Measurements from ENCODE around the gene CYP2C9.
"Not testable (repeated sequence)": the region's sequence is repeated elsewhere in the genome, so short reads cannot be mapped to it uniquely, and the experiment has no call there.

The CYP2C9 gene

GRCh38 chr10:94938383-94938782 lies at the start of gene CYP2C9:
Gene CYP2C9 (plus strand): TSS chr10:94938658. CDS start chr10:94938683, 25 bp downstream.
- no peak for TF ChIP-seq CTCF (IDR thresholded peaks at IDR 0.05; ENCODE audit: insufficient read depth, low read length, missing control alignments)
- no peak for DNase-seq (ENCODE audit: low read depth, low spot score)
- H3K4me3 ChIP-seq (ENCODE audit: low read depth, low read length): no peak within 1 kb of the TSS
- ChIA-PET POLR2A (no interaction called here), CTCF (no interaction called here)

GRCh38 chr10:94889123-94889522 lies 49.3 kb upstream of the CYP2C9 start:
- no peak for TF ChIP-seq CTCF (IDR thresholded peaks at IDR 0.05; ENCODE audit: insufficient read depth, low read length, missing control alignments)
- no peak overlapping the region for H3K4me3 ChIP-seq (ENCODE audit: low read depth, low read length)
- DNase-seq (ENCODE audit: low read depth, low spot score): no peak
- POLR2A ChIA-PET: no interaction called here
- CTCF ChIA-PET: no interaction called here

- no peak for DNase-seq (ENCODE audit: low read depth, low spot score)
- TF ChIP-seq CTCF (IDR thresholded peaks at IDR 0.05; ENCODE audit: insufficient read depth, low read length, missing control alignments): no peak
- H3K4me3 ChIP-seq (ENCODE audit: low read depth, low read length): no peak overlapping the region
- ChIA-PET CTCF (no interaction called here), POLR2A (no interaction called here)
These were observed 48.0 kb upstream of the CYP2C9 start for GRCh38 chr10:94890264-94891022.

GRCh38 chr10:94898414-94898813 lies 40.0 kb upstream of the CYP2C9 start:
- POLR2A ChIA-PET, CTCF ChIA-PET: not testable (repeated sequence)

GRCh38 chr10:94902080-94902479 lies 36.4 kb upstream of the CYP2C9 start:
- H3K4me3 ChIP-seq (ENCODE audit: low read depth, low read length): no peak overlapping the region
- DNase-seq (ENCODE audit: low read depth, low spot score): no peak
- ChIA-PET CTCF (no interaction called here), POLR2A (no interaction called here)
- TF ChIP-seq CTCF (IDR thresholded peaks at IDR 0.05; ENCODE audit: insufficient read depth, low read length, missing control alignments): no peak

More at GRCh38 chr10:94898414-94898813, 40.0 kb upstream of the CYP2C9 start:
- not testable (repeated sequence) for DNase-seq (ENCODE audit: low read depth, low spot score); H3K4me3 ChIP-seq (ENCODE audit: low read depth, low read length)

GRCh38 chr10:94902570-94902969 lies 35.9 kb upstream of the CYP2C9 start:
- TF ChIP-seq CTCF (IDR thresholded peaks at IDR 0.05; ENCODE audit: insufficient read depth, low read length, missing control alignments): no peak
- ChIA-PET POLR2A (no interaction called here), CTCF (no interaction called here)
- DNase-seq (ENCODE audit: low read depth, low spot score): no peak
- H3K4me3 ChIP-seq (ENCODE audit: low read depth, low read length): no peak overlapping the region

- H3K4me3 ChIP-seq (ENCODE audit: low read depth, low read length); DNase-seq (ENCODE audit: low read depth, low spot score); POLR2A ChIA-PET; CTCF ChIA-PET: not testable (repeated sequence)
These were observed 33.8 kb upstream of the CYP2C9 start for GRCh38 chr10:94904506-94905148.

Measured in AG04449 (cell line).